Measurements from ENCODE around the gene ELAVL4.

ELAVL4 gene

GRCh38 chr1:50155541-50155940, 46.8 kb downstream of the ELAVL4 start:
- no peak overlapping the region for H4K91ac ChIP-seq (ENCODE audit: low read depth, low read length)
- H2BK12ac ChIP-seq (ENCODE audit: low read length), result no peak overlapping the region
- no peak overlapping the region for H2AK5ac ChIP-seq (ENCODE audit: low read length)
- no peak overlapping the region for H4K12ac ChIP-seq (ENCODE audit: low read depth, low read length)
- no peak overlapping the region for H3K4me2 ChIP-seq (ENCODE audit: low read length)
- H3K9ac ChIP-seq (ENCODE audit: low read length), result no peak overlapping the region
- no peak overlapping the region for H3K23ac ChIP-seq (ENCODE audit: low read length)
- no peaks in the 10 kb centered on the region for H3K79me1 ChIP-seq (ENCODE audit: low read length)
- no peak overlapping the region for H2BK120ac ChIP-seq (ENCODE audit: insufficient read depth, low read length, poor library complexity)
- no peak overlapping the region for H3K14ac ChIP-seq (ENCODE audit: low read length)
- no peaks in the 10 kb centered on the region for H3K9me3 ChIP-seq (ENCODE audit: insufficient read depth, low read depth, low read length)
- H2BK5ac ChIP-seq (ENCODE audit: low read depth, low read length, poor library complexity), result no peak overlapping the region
- no peak overlapping the region for H3K4me3 ChIP-seq (ENCODE audit: low read depth, low read length)
- no CpG with 5 or more reads among the region's 3 CpGs for WGBS (ENCODE audit: extremely low coverage, insufficient coverage, insufficient read length)
- no peak for DNase-seq
- H2AFZ ChIP-seq (ENCODE audit: insufficient read depth, low read length, poor library complexity), result no peak overlapping the region
- H3K18ac ChIP-seq (ENCODE audit: low read length), result no peak overlapping the region
- H3K4ac ChIP-seq (ENCODE audit: low read depth, low read length), result no peak overlapping the region
- H3K36me3 ChIP-seq (ENCODE audit: control insufficient read depth in 1 of 2, insufficient read depth in 2 of 2, low read length in 2 of 2), result no peaks in the 10 kb centered on the region
- no peak overlapping the region for H3K27ac ChIP-seq (ENCODE audit: low read depth, low read length)
- H3K79me2 ChIP-seq (ENCODE audit: control insufficient read depth, insufficient read depth, low read length, poor library complexity), result no peaks in the 10 kb centered on the region
- no peak overlapping the region for H4K8ac ChIP-seq (ENCODE audit: low read depth, low read length)
- H3K4me1 ChIP-seq (ENCODE audit: control insufficient read depth in 1 of 2, insufficient read depth in 2 of 2, low read length in 2 of 2), result no peaks in the 10 kb centered on the region
- no peaks in the 10 kb centered on the region for H3K27me3 ChIP-seq (ENCODE audit: insufficient read depth, low read length)

GRCh38 chr1:50156241-50157010, 47.7 kb downstream of the ELAVL4 start:
- Histone ChIP-seq H2AK5ac (ENCODE audit: low read length) (no peak overlapping the region), H2BK120ac (ENCODE audit: insufficient read depth, low read length, poor library complexity) (no peak overlapping the region), H3K27ac (ENCODE audit: low read depth, low read length) (no peak overlapping the region), H3K27me3 (ENCODE audit: insufficient read depth, low read length) (no peaks in the 10 kb centered on the region), H4K91ac (ENCODE audit: low read depth, low read length) (no peak overlapping the region), H3K4me3 (ENCODE audit: low read depth, low read length) (no peak overlapping the region), H3K4me1 (ENCODE audit: control insufficient read depth in 1 of 2, insufficient read depth in 2 of 2, low read length in 2 of 2) (no peaks in the 10 kb centered on the region), H3K9ac (ENCODE audit: low read length) (no peak overlapping the region), H3K79me2 (ENCODE audit: control insufficient read depth, insufficient read depth, low read length, poor library complexity) (no peaks in the 10 kb centered on the region), H3K23ac (ENCODE audit: low read length) (no peak overlapping the region), H3K4me2 (ENCODE audit: low read length) (no peak overlapping the region), H3K9me3 (ENCODE audit: insufficient read depth, low read depth, low read length) (no peaks in the 10 kb centered on the region), H4K12ac (ENCODE audit: low read depth, low read length) (no peak overlapping the region), H2BK5ac (ENCODE audit: low read depth, low read length, poor library complexity) (no peak overlapping the region), H4K8ac (ENCODE audit: low read depth, low read length) (no peak overlapping the region), H3K14ac (ENCODE audit: low read length) (no peak overlapping the region), H3K18ac (ENCODE audit: low read length) (no peak overlapping the region), H3K79me1 (ENCODE audit: low read length) (no peaks in the 10 kb centered on the region), H3K36me3 (ENCODE audit: control insufficient read depth in 1 of 2, insufficient read depth in 2 of 2, low read length in 2 of 2) (no peaks in the 10 kb centered on the region), H2BK12ac (ENCODE audit: low read length) (no peak overlapping the region), H3K4ac (ENCODE audit: low read depth, low read length) (no peak overlapping the region), H2AFZ (ENCODE audit: insufficient read depth, low read length, poor library complexity) (no peak overlapping the region)
- no peak for DNase-seq
- no CpG with 5 or more reads among the region's 7 CpGs for WGBS (ENCODE audit: extremely low coverage, insufficient coverage, insufficient read length)

- no peak overlapping the region for H3K27ac ChIP-seq (ENCODE audit: low read depth, low read length)
- no peak overlapping the region for H3K23ac ChIP-seq (ENCODE audit: low read length)
Observed at GRCh38 chr1:50157306-50157941, 48.7 kb downstream of the ELAVL4 start.

GRCh38 chr1:50158421-50158820, 49.7 kb downstream of the ELAVL4 start:
- H3K27me3 ChIP-seq (ENCODE audit: insufficient read depth, low read length), result no peaks in the 10 kb centered on the region
- H3K4me1 ChIP-seq (ENCODE audit: control insufficient read depth in 1 of 2, insufficient read depth in 2 of 2, low read length in 2 of 2), result no peaks in the 10 kb centered on the region
- no peak overlapping the region for H4K8ac ChIP-seq (ENCODE audit: low read depth, low read length)
- H2BK12ac ChIP-seq (ENCODE audit: low read length), result no peak overlapping the region
- H2AK5ac ChIP-seq (ENCODE audit: low read length), result no peak overlapping the region
- H3K4me3 ChIP-seq (ENCODE audit: low read depth, low read length), result no peak overlapping the region
- no peaks in the 10 kb centered on the region for H3K9me3 ChIP-seq (ENCODE audit: insufficient read depth, low read depth, low read length)
- H3K79me2 ChIP-seq (ENCODE audit: control insufficient read depth, insufficient read depth, low read length, poor library complexity), result no peaks in the 10 kb centered on the region
- no peak overlapping the region for H3K27ac ChIP-seq (ENCODE audit: low read depth, low read length)
- no peak overlapping the region for H3K9ac ChIP-seq (ENCODE audit: low read length)
- no peak overlapping the region for H3K18ac ChIP-seq (ENCODE audit: low read length)
- H3K4ac ChIP-seq (ENCODE audit: low read depth, low read length), result no peak overlapping the region
- H2BK120ac ChIP-seq (ENCODE audit: insufficient read depth, low read length, poor library complexity), result no peak overlapping the region
- no peak overlapping the region for H4K91ac ChIP-seq (ENCODE audit: low read depth, low read length)
- no peak overlapping the region for H2AFZ ChIP-seq (ENCODE audit: insufficient read depth, low read length, poor library complexity)
- no peak overlapping the region for H2BK5ac ChIP-seq (ENCODE audit: low read depth, low read length, poor library complexity)
- H3K79me1 ChIP-seq (ENCODE audit: low read length), result no peaks in the 10 kb centered on the region
- no peaks in the 10 kb centered on the region for H3K36me3 ChIP-seq (ENCODE audit: control insufficient read depth in 1 of 2, insufficient read depth in 2 of 2, low read length in 2 of 2)
- no peak for DNase-seq
- no CpG with 5 or more reads among the region's 1 CpG for WGBS (ENCODE audit: extremely low coverage, insufficient coverage, insufficient read length)
- no peak overlapping the region for H3K14ac ChIP-seq (ENCODE audit: low read length)
- no peak overlapping the region for H3K4me2 ChIP-seq (ENCODE audit: low read length)
- no peak overlapping the region for H3K23ac ChIP-seq (ENCODE audit: low read length)
- H4K12ac ChIP-seq (ENCODE audit: low read depth, low read length), result no peak overlapping the region

More at GRCh38 chr1:50157306-50157941, 48.7 kb downstream of the ELAVL4 start:
- WGBS (ENCODE audit: extremely low coverage, insufficient coverage, insufficient read length), result no CpG with 5 or more reads among the region's 3 CpGs
- no peak overlapping the region for H4K91ac ChIP-seq (ENCODE audit: low read depth, low read length)
- no peaks in the 10 kb centered on the region for H3K4me1 ChIP-seq (ENCODE audit: control insufficient read depth in 1 of 2, insufficient read depth in 2 of 2, low read length in 2 of 2)
- H2BK120ac ChIP-seq (ENCODE audit: insufficient read depth, low read length, poor library complexity), result no peak overlapping the region
- no peak overlapping the region for H3K18ac ChIP-seq (ENCODE audit: low read length)
- H3K79me1 ChIP-seq (ENCODE audit: low read length), result no peaks in the 10 kb centered on the region
- H2BK5ac ChIP-seq (ENCODE audit: low read depth, low read length, poor library complexity), result no peak overlapping the region
- no peaks in the 10 kb centered on the region for H3K27me3 ChIP-seq (ENCODE audit: insufficient read depth, low read length)
- H3K14ac ChIP-seq (ENCODE audit: low read length), result no peak overlapping the region
- no peak overlapping the region for H3K4ac ChIP-seq (ENCODE audit: low read depth, low read length)
- no peak overlapping the region for H3K9ac ChIP-seq (ENCODE audit: low read length)
- no peaks in the 10 kb centered on the region for H3K9me3 ChIP-seq (ENCODE audit: insufficient read depth, low read depth, low read length)
- H3K36me3 ChIP-seq (ENCODE audit: control insufficient read depth in 1 of 2, insufficient read depth in 2 of 2, low read length in 2 of 2), result no peaks in the 10 kb centered on the region
- no peak overlapping the region for H3K4me2 ChIP-seq (ENCODE audit: low read length)
- H3K79me2 ChIP-seq (ENCODE audit: control insufficient read depth, insufficient read depth, low read length, poor library complexity), result no peaks in the 10 kb centered on the region
- no peak overlapping the region for H2BK12ac ChIP-seq (ENCODE audit: low read length)
- DNase-seq, result no peak
- H3K4me3 ChIP-seq (ENCODE audit: low read depth, low read length), result no peak overlapping the region
- no peak overlapping the region for H4K8ac ChIP-seq (ENCODE audit: low read depth, low read length)
- H2AK5ac ChIP-seq (ENCODE audit: low read length), result no peak overlapping the region
- H2AFZ ChIP-seq (ENCODE audit: insufficient read depth, low read length, poor library complexity), result no peak overlapping the region
- no peak overlapping the region for H4K12ac ChIP-seq (ENCODE audit: low read depth, low read length)

Data from trophoblast cell (in vitro differentiated cells and primary cell).